Measurements from ENCODE around the gene GNG7.
A peak's percentile ranks its signal among the peaks of the same experiment; 100 is the strongest.
"Not testable (repeated sequence)": the region's sequence is repeated elsewhere in the genome, so short reads cannot be mapped to it uniquely, and the experiment has no call there.

Gene GNG7

DNA sequence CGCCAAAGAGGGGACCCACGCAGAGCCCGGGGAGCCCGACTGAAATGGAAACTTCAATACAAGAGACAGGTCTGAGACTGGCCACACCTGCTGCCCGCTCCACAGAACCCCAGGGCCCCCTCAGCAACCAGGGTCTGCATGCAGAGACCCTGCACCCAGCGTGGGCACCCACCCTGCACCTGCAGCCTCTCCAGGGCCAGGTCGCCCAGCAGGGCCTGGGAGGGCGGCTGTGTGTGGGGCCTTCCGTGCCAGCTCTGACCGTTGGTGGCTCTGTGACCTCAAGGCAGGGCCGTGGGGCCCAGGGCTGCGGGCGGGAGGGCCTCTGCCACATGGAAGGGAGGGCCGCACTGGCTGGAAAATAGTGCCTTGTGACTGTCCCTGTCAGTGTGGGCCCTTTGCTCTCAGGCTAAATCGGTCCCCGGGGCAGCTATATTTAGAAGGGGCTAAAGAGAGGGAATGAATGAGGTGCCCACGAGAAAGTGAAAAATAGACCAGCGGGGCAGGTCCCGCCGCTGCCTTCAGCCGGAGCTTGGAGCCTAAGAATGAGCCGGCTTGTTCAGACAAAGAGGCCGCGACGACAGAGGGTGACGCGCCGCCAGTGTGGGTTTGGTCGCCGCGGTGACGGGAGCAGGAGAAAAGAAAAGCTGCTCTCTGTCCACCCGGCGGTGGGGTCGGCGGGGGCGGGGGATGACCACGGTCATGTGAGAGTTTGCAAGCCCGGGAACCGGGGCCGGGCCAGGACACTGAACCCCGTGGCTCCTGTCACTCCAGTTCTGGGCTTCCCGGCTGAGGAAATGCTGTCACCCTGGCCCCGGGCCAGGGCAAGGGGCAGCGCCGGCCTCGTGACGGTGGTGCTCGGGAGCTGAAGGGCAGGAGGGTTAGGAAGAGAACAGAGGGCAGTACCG lies 156.1 kb downstream of the GNG7 start:
- no peaks in the 10 kb centered on the region for H3K27me3 ChIP-seq (ENCODE audit: control insufficient read depth, insufficient read depth, low read length)
- H3K9me3 ChIP-seq (ENCODE audit: control insufficient read depth, low read length), result no peaks in the 10 kb centered on the region
- H3K36me3 ChIP-seq (ENCODE audit: control insufficient read depth, insufficient read depth, low read length), result no peaks in the 10 kb centered on the region
- TF ChIP-seq, protein P1, sequence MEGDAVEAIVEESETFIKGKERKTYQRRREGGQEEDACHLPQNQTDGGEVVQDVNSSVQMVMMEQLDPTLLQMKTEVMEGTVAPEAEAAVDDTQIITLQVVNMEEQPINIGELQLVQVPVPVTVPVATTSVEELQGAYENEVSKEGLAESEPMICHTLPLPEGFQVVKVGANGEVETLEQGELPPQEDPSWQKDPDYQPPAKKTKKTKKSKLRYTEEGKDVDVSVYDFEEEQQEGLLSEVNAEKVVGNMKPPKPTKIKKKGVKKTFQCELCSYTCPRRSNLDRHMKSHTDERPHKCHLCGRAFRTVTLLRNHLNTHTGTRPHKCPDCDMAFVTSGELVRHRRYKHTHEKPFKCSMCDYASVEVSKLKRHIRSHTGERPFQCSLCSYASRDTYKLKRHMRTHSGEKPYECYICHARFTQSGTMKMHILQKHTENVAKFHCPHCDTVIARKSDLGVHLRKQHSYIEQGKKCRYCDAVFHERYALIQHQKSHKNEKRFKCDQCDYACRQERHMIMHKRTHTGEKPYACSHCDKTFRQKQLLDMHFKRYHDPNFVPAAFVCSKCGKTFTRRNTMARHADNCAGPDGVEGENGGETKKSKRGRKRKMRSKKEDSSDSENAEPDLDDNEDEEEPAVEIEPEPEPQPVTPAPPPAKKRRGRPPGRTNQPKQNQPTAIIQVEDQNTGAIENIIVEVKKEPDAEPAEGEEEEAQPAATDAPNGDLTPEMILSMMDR (IDR thresholded peaks at IDR 0.05), result no peak
- H3K4me2 ChIP-seq (ENCODE audit: low read length), result no peak overlapping the region
- no peaks in the 10 kb centered on the region for H3K79me2 ChIP-seq
- no peak overlapping the region for H2AFZ ChIP-seq
- peaks cover 19% of the 10 kb centered on the region for H3K4me1 ChIP-seq
- H3K4me3 ChIP-seq (ENCODE audit: low read depth, low read length), result no peak overlapping the region
- H3K9ac ChIP-seq, result no peak overlapping the region
- H3K27ac ChIP-seq, result no peak overlapping the region

GRCh38 chr19:2545416-2546127 lies 156.9 kb downstream of the GNG7 start:
- H3K27ac ChIP-seq; H2AFZ ChIP-seq; H3K9ac ChIP-seq; H3K79me2 ChIP-seq; H3K36me3 ChIP-seq (ENCODE audit: control insufficient read depth, insufficient read depth, low read length); H3K4me2 ChIP-seq (ENCODE audit: low read length); H3K4me3 ChIP-seq (ENCODE audit: low read depth, low read length); H3K27me3 ChIP-seq (ENCODE audit: control insufficient read depth, insufficient read depth, low read length); H3K9me3 ChIP-seq (ENCODE audit: control insufficient read depth, low read length): not testable (repeated sequence)
- H3K4me1 ChIP-seq, result peaks cover 24% of the 10 kb centered on the region

DNA sequence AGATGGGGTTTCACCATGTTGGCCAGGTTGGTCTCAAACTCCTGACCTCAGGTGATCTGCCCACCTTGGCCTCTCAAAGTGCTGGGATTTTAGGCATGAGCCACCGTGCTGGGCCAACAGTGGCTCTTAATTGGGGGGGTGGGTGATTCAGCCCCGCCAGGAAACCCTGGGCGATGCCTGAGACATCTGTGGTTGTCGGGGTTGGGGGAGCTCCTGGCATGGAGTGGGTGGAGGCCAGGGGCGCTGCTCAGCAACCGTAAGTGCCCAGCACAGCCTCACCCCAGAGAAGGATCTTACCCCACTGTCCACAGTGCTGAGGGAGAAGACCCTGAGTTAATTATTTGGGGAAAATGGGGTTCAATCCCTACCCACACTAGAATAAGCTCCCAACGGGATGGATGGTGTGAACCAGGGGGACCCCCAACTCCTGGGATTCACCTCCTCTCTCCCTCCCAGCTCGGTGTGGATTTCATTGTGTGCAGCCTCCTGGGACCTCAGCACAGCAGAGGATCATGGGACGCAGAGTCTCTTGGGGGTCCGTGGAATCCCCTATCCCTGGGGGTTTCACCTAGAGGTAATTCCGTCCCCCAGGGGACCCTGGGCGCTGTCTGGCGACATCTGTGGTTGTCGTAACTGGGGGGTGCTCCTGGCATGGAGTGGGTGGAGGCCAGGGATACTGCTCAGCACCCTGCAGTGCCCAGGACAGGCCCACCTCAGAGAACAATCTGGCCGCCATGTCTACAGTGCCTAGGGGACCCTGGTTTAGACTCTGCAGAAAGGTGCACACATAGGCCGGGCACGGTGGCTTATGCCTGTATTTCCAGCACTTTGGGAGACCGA lies 157.7 kb downstream of the GNG7 start:
- Histone ChIP-seq H3K27ac (peak overlapping the region; percentile 89), H3K9me3 (ENCODE audit: control insufficient read depth, low read length) (no peaks in the 10 kb centered on the region), H3K27me3 (ENCODE audit: control insufficient read depth, insufficient read depth, low read length) (no peaks in the 10 kb centered on the region), H2AFZ (no peak overlapping the region), H3K36me3 (ENCODE audit: control insufficient read depth, insufficient read depth, low read length) (no peaks in the 10 kb centered on the region), H3K4me1 (peaks cover 28% of the 10 kb centered on the region), H3K9ac (no peak overlapping the region), H3K79me2 (no peaks in the 10 kb centered on the region), H3K4me2 (ENCODE audit: low read length) (no peak overlapping the region), H3K4me3 (ENCODE audit: low read depth, low read length) (no peak overlapping the region)
- TF ChIP-seq, protein P1 (IDR thresholded peaks at IDR 0.05), result no peak

- no peaks in the 10 kb centered on the region for H3K9me3 ChIP-seq (ENCODE audit: control insufficient read depth, low read length)
- peak overlapping the region; percentile 89 for H3K27ac ChIP-seq
- no peaks in the 10 kb centered on the region for H3K79me2 ChIP-seq
- H3K4me3 ChIP-seq (ENCODE audit: low read depth, low read length), result peak overlapping the region; percentile 22
- peak overlapping the region; percentile 53 for H3K4me2 ChIP-seq (ENCODE audit: low read length)
- no peaks in the 10 kb centered on the region for H3K36me3 ChIP-seq (ENCODE audit: control insufficient read depth, insufficient read depth, low read length)
- H3K27me3 ChIP-seq (ENCODE audit: control insufficient read depth, insufficient read depth, low read length), result no peaks in the 10 kb centered on the region
- peak overlapping the region; percentile 87 for H2AFZ ChIP-seq
- no peak overlapping the region for H3K9ac ChIP-seq
- peaks cover 28% of the 10 kb centered on the region for H3K4me1 ChIP-seq
- TF ChIP-seq, protein P1 (IDR thresholded peaks at IDR 0.05), result peak; percentile 50
Measured at GRCh38 chr19:2543463-2544442, 158.7 kb downstream of the GNG7 start.

DNA sequence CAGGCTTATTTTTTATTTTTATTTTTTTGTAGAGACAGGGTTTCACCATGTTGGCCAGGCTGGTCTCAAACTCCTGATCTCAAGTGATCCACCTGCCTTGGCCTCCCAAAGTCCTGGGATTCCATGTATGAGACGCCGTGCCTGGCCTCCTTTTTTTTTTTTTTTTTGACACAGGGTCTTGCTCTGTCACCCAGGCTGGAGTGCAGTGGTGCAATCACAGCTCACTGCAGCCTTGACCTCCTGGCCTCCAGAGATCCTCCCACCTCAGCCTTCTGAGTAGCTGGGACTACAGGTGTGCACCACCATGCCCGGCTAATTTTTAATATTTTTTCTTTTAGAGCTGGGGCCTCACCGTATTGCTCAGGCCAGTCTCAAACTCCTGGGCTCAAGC lies 159.4 kb downstream of the GNG7 start:
- Histone ChIP-seq H2AFZ (peak overlapping the region; percentile 87), H3K27ac (peak overlapping the region; percentile 89), H3K4me1 (peaks cover 28% of the 10 kb centered on the region), H3K4me2 (ENCODE audit: low read length) (peak overlapping the region; percentile 53)
- H3K27me3 ChIP-seq (ENCODE audit: control insufficient read depth, insufficient read depth, low read length); H3K79me2 ChIP-seq; H3K4me3 ChIP-seq (ENCODE audit: low read depth, low read length); H3K9ac ChIP-seq; H3K36me3 ChIP-seq (ENCODE audit: control insufficient read depth, insufficient read depth, low read length); H3K9me3 ChIP-seq (ENCODE audit: control insufficient read depth, low read length): not testable (repeated sequence)

Measured in parathyroid adenoma (tissue), 2 donors.